Neuronal stem cell (in vitro differentiated cells): ENCODE data around the gene CSMD2. TPM values are rescaled to one million over a fixed set of nuclear protein-coding genes. Genes with fewer than 3 reads are reported as not detected.

Source experiments
- DNase-seq: peaks from one replicate; pipeline ENCODE4 v3.0.0-alpha.2; 2013; ENCODE audit warnings: low spot score
- H2AFZ ChIP-seq: one replicate; pipeline ENCODE4 v1.6.1; 2013; ENCODE audit warnings: mild to moderate bottlenecking, low read length, inconsistent platforms
- H2AK5ac ChIP-seq: 2 replicates; pipeline ENCODE4 v1.6.1; 2013; ENCODE audit warnings: low read depth, mild to moderate bottlenecking, inconsistent platforms, low read length, moderate library complexity, mixed read lengths
- H2BK120ac ChIP-seq: 2 replicates; pipeline ENCODE4 v1.6.1; 2013; ENCODE audit warnings: low read depth, mild to moderate bottlenecking, inconsistent platforms, low read length, moderate library complexity, mixed read lengths
- H2BK12ac ChIP-seq: one replicate; pipeline ENCODE4 v1.6.1; 2013; ENCODE audit warnings: low read length, inconsistent platforms
- H2BK15ac ChIP-seq: 2 replicates; pipeline ENCODE4 v1.6.1; 2013; ENCODE audit warnings: mild to moderate bottlenecking, low read length, inconsistent platforms, mixed read lengths
- H2BK5ac ChIP-seq: one replicate; pipeline ENCODE4 v1.6.1; 2013; ENCODE audit warnings: inconsistent platforms, mild to moderate bottlenecking, low read length, moderate library complexity
- H3K14ac ChIP-seq: one replicate; pipeline ENCODE4 v1.6.1; 2013; ENCODE audit warnings: low read length, inconsistent platforms
- H3K18ac ChIP-seq: 2 replicates; pipeline ENCODE4 v1.6.1; 2013; ENCODE audit warnings: low read length, inconsistent platforms
- H3K23ac ChIP-seq: 2 replicates; pipeline ENCODE4 v1.6.1; 2013; ENCODE audit warnings: low read depth, mild to moderate bottlenecking, mixed read lengths, low read length, inconsistent platforms; ENCODE audit not compliant: poor library complexity
- H3K27ac ChIP-seq: replicated peaks from 3 replicates; pipeline ENCODE4 v1.5.1; 2013; ENCODE audit warnings: low read length, inconsistent platforms
- H3K27me3 ChIP-seq, 3 experiments: 2 replicates each; pipeline ENCODE4 v1.6.1; 2013; ENCODE audit warnings: low read length in 3 of 3, mild to moderate bottlenecking in 2 of 3, inconsistent platforms in 1 of 3, low read depth in 1 of 3, mixed read lengths in 1 of 3, moderate library complexity in 1 of 3; ENCODE audit not compliant: control insufficient read depth in 3 of 3, insufficient read depth in 3 of 3
- H3K36me3 ChIP-seq, 2 donors: replicated peaks in 1 of 2; 2 replicates each; pipeline ENCODE4 v1.6.1; 2013; ENCODE audit warnings: low read length in 2 of 2; ENCODE audit not compliant: control insufficient read depth in 2 of 2, insufficient read depth in 2 of 2
- H3K4ac ChIP-seq: 2 replicates; pipeline ENCODE4 v1.6.1; 2013; ENCODE audit warnings: inconsistent platforms, mild to moderate bottlenecking, low read length, moderate library complexity
- H3K4me1 ChIP-seq, 2 donors: 1 replicate in 1 of 2; 2 replicates in 1 of 2; pipeline ENCODE4 v1.6.1; 2013; ENCODE audit warnings: low read length in 2 of 2, low read depth in 1 of 2; ENCODE audit not compliant: control insufficient read depth in 2 of 2, insufficient read depth in 1 of 2
- H3K4me2 ChIP-seq: one replicate; pipeline ENCODE4 v1.6.1; 2013; ENCODE audit warnings: mild to moderate bottlenecking, low read length, inconsistent platforms; ENCODE audit not compliant: insufficient read depth, poor library complexity, severe bottlenecking
- H3K4me3 ChIP-seq, 2 donors: 2 replicates each; pipeline ENCODE4 v1.5.1; 2013; ENCODE audit warnings: low read length in 2 of 2, mild to moderate bottlenecking in 2 of 2, inconsistent platforms in 1 of 2, moderate library complexity in 1 of 2
- H3K79me1 ChIP-seq: one replicate; pipeline ENCODE4 v1.6.1; 2013; ENCODE audit warnings: low read depth, mild to moderate bottlenecking, inconsistent platforms, low read length, moderate library complexity
- H3K9ac ChIP-seq: one replicate; pipeline ENCODE4 v1.6.1; 2013; ENCODE audit warnings: mild to moderate bottlenecking, low read depth, low read length, inconsistent platforms; ENCODE audit not compliant: poor library complexity
- H3K9me3 ChIP-seq, 2 donors: replicated peaks in 1 of 2; 2 replicates each; pipeline versions ENCODE3 to v1.6.1; 2013; ENCODE audit warnings: low read length in 2 of 2, mild to moderate bottlenecking in 2 of 2, inconsistent platforms in 1 of 2, low read depth in 1 of 2, mixed read lengths in 1 of 2, moderate library complexity in 1 of 2; ENCODE audit not compliant: control insufficient read depth in 2 of 2, insufficient read depth in 1 of 2
- H4K8ac ChIP-seq: one replicate; pipeline ENCODE4 v1.6.1; 2013; ENCODE audit warnings: low read depth, mild to moderate bottlenecking, inconsistent platforms, low read length, moderate library complexity
- H4K91ac ChIP-seq: one replicate; pipeline ENCODE4 v1.6.1; 2013; ENCODE audit warnings: low read length, low read depth, mild to moderate bottlenecking, inconsistent platforms; ENCODE audit not compliant: poor library complexity
- WGBS, 2 donors: extraction: QIAGEN DNeasy Blood & Tissue Kit; methylation state at CpG; one replicate each; pipeline ENCODE4 v1.1.7; 2013; ENCODE audit warnings: missing lambda C conversion rate in 2 of 2, mixed read lengths in 1 of 2; ENCODE audit not compliant: insufficient read length in 2 of 2, insufficient replicate concordance in 1 of 2; ENCODE audit errors: extremely low coverage in 2 of 2; 5-methylcytosine and 5-hydroxymethylcytosine counted together
- small RNA-seq: library from polyadenylated mRNA; stranded (forward); fragments of <200 nt; extraction: miRNeasy Mini kit (QIAGEN cat#:217004); gene quantifications from one replicate; pipeline ENCODE3, GENCODE V24; 2013; ENCODE audit not compliant: insufficient read depth

CSMD2 gene

DNA sequence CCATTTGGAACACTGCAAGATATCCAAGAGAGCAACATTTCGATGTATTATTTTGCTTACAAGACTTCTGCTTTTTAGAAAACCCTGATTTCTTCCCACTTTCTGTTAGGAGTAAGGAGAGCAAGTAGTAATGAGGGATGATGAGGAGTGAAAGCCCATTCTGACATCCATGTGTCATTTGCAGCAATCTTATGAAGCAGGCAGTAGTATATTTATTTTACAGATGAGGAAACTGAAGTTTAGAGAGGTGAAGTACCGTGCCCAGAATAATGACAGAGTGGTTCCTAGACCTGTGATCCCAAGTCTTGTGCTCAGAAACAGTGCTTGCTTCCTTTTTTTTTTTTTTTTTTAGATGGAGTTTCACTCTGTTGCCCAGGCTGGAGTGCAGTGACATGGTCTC is 699.7 kb downstream of the CSMD2 start:
- H3K14ac ChIP-seq, result no peak overlapping the region
- no peak overlapping the region for H2AFZ ChIP-seq
- peaks cover 0 to 3% (median 0%) of the 10 kb centered on the region in 3 experiments for H3K27me3 ChIP-seq
- H2BK12ac ChIP-seq, result no peak overlapping the region
- H2AK5ac ChIP-seq, result no peak overlapping the region
- H3K27ac ChIP-seq, result no peak overlapping the region
- H3K4ac ChIP-seq, result no peak overlapping the region
- H3K18ac ChIP-seq, result no peak overlapping the region
- H2BK5ac ChIP-seq, result no peak overlapping the region
- H3K79me1 ChIP-seq, result no peaks in the 10 kb centered on the region
- H4K91ac ChIP-seq, result no peak overlapping the region
- WGBS, 2 donors, result no CpG with 5 or more reads among the region's 2 CpGs
- no peak overlapping the region for H3K4me2 ChIP-seq
- DNase-seq, result no peak
- H3K9me3 ChIP-seq, result no peaks in the 10 kb centered on the region
- H2BK15ac ChIP-seq, result no peak overlapping the region
- no peaks in the 10 kb centered on the region for H3K36me3 ChIP-seq
- no peak overlapping the region for H3K4me3 ChIP-seq
- H3K4me1 ChIP-seq, result peaks cover 2 to 10% of the 10 kb centered on the region in 2 donors
- H3K23ac ChIP-seq, result no peak overlapping the region
- H2BK120ac ChIP-seq, result no peak overlapping the region
- no peak overlapping the region for H3K9ac ChIP-seq
- H4K8ac ChIP-seq, result no peak overlapping the region

DNA sequence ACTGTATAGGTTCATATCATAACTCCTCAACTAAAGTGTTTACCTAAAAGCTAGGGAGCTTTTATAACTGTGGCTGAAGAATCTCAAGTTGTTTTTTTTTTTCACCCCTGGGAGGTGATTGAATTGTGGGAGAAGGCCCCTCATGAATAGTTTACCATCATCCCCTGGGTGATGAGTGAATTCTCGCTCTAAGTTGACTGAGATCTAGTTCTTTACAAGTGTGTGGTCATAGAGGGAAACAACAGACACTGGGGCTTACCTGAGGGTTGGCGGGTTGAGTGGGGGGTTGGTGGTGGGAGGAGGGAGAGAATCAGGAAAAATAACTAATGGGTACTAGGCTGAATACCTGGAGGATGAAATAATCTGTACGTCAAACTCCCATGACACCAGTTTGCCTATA is 700.5 kb downstream of the CSMD2 start:
- H2BK120ac ChIP-seq, result no peak overlapping the region
- no peak overlapping the region for H3K27ac ChIP-seq
- no peak overlapping the region for H2BK15ac ChIP-seq
- WGBS, 2 donors, result no CpG with 5 or more reads among the region's 3 CpGs
- H2AFZ ChIP-seq, result no peak overlapping the region
- H2AK5ac ChIP-seq, result no peak overlapping the region
- no peak overlapping the region for H3K4ac ChIP-seq
- H3K18ac ChIP-seq, result no peak overlapping the region
- H3K9ac ChIP-seq, result no peak overlapping the region
- no peaks in the 10 kb centered on the region for H3K36me3 ChIP-seq
- H3K4me3 ChIP-seq, result no peak overlapping the region
- H4K91ac ChIP-seq, result no peak overlapping the region
- no peak overlapping the region for H3K4me2 ChIP-seq
- H3K4me1 ChIP-seq, result peaks cover 2 to 7% of the 10 kb centered on the region in 2 donors
- H3K14ac ChIP-seq, result no peak overlapping the region
- peaks cover 0 to 3% (median 0%) of the 10 kb centered on the region in 3 experiments for H3K27me3 ChIP-seq
- DNase-seq, result no peak
- H3K9me3 ChIP-seq, result no peaks in the 10 kb centered on the region
- H3K23ac ChIP-seq, result no peak overlapping the region
- H4K8ac ChIP-seq, result no peak overlapping the region
- H2BK12ac ChIP-seq, result no peak overlapping the region
- no peak overlapping the region for H2BK5ac ChIP-seq
- H3K79me1 ChIP-seq, result no peaks in the 10 kb centered on the region

Small RNA genes within 50 kb of the gene (small RNA-seq; reads per million reads assigned to genes)
- gene RNA5SP42, result not detected
